GM21447 (cell line): ENCODE measurements around the gene PELI1.
"Not testable (repeated sequence)": the region's sequence is repeated elsewhere in the genome, so short reads cannot be mapped to it uniquely, and the experiment has no call there.

Experiments used
- ATAC-seq: cut with Tn5 transposase; IDR thresholded peaks from one replicate; pipeline ENCODE4 v1.9.1; 2021; ENCODE audit not compliant: unreplicated experiment

The PELI1 gene

DNA sequence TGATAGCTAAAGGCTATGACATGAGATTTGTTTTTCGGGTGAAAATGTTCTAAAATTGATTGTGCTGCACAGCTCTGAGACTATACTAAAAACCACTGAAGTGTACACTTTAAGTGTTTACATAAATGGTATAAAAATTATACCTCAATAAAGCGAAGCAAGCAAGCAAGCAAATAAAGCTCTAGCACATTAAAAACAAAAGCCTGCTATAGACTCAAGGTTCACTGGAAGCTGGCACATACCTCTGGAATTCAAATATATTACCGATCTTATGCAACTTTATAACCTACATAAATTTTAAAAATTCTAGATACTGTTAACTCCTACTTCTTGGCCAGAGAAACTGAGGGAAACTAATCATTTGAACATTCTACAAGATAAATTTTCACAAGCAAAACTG is 20.1 kb downstream of the PELI1 start:
- ATAC-seq: no peak

DNA sequence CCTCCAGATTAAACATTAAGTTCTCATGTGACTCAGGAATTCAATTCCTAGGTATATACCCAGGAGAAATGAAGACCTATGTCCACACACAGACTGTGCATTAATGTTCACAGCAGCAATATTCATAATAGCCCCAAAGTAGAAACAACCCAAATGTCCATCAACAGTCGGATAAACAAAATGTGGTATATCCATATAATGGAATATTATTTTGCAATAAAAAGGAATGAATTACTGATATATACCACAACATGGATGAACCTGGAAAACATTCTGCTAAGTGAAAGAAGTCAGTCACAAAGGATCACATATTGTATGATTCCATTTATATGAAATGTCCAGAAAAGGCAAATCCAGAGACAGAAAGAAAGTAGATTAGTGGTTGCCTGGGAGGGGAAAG is 20.5 kb downstream of the PELI1 start:
- no peak for ATAC-seq

DNA sequence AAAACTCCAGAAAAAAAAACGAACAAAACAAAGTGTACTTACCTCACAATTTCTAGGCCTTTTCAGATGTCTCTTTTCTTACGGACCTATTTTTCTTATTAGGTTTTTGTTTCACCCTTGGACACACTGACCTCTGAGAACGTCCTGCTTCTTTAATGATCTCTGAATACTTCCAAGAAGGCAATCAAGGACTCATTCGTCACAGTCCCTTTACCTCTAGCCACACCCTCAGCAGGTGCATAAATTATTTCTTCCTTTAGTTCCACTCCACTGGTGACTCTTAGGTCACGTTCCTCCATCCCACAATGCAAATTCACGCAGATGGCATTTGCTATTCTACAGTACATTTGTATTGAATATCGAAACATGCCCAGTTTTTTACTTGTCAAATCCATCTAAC is 21.9 kb downstream of the PELI1 start:
- ATAC-seq: no peak

DNA sequence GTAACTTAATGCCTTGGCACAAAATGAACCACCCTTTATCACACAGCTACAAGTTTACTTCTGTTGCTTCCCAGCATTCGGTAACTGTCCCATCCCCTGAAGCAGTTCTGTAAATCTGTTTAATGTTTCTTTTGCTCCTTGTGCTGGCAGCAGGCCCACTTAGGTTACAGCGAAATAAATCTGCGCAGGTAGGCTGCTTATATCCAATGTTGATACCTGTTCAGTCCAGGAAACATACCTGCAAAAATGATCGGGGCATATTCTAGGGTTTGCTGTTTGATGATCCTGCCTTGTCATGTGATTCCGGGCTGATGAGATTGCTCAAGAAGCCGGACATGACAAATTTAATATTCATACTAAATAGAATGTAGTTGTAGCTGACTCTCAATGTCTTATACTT is 23.3 kb downstream of the PELI1 start:
- no peak for ATAC-seq

DNA sequence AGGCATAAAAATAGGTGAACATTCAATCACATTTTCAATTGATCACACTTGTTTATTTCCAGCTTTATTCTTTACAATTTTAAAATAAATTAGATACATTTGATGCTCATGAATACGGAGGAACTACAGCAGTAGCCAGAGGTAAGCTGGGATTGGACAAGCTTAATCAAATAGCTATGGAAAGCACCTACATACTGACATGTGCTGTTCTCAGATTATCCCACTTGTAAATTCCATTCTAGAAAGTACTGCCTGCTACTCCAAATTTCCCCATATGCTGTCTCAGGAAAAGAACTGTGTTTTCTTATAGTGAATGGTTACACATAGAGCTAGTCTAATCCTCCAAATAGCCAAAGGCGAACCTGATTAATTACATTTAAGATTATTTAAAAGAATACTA is 24.2 kb downstream of the PELI1 start:
- ATAC-seq: no peak

DNA sequence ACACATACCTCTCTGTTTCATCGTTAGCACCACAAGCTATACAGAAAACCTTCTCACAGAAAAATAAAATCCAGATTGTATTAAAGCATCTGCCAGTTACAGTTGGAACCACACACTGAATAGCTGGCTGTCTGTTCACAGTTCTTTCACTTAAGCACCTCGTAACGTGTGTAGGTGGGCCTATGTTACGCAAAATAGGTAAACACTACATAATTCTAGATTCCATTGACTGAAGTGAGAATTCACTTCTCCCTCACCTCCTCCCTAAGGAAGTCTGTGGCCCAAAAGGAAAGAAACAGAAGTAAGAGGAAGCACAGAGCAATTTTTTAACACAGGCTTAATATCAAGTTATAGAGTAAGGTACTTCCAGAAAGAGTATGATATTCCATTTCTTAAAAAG is 24.9 kb downstream of the PELI1 start:
- ATAC-seq: no peak

DNA sequence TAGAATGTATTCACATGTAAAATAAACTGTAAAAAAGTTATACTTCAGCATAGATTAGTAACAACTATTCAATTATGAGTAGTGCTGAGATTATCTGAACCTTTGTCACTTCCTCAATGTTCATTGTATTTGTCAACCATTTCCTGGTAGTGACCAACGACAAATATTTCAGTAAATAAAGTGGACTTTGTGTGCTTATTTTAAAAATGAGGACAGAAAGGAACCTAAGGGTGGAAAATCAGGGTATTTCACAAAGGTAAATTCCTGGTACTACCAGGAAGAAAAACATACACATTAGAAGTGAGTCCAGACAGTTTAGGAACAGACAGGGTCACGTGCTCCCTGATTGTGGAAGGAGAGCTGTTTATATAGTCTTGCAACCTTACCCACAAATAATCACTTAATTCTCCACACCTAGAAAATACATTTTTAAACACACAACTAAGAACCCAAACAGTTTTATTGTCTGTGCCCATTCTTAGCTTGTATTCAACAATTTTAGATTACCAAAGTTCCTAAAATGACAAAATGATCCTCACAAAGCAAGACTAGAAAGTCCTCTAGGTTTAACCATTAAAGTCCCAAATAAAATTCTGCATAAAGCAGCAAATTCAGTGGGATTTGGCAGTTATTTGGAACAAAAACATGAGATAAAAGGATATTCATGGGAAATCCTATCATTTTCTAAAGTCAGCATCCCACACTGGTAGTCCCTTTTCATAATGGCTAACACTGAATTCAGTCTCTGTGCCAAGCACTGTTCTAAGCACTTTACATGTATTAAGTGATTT is 28.2 kb downstream of the PELI1 start:
- ATAC-seq: no peak

DNA sequence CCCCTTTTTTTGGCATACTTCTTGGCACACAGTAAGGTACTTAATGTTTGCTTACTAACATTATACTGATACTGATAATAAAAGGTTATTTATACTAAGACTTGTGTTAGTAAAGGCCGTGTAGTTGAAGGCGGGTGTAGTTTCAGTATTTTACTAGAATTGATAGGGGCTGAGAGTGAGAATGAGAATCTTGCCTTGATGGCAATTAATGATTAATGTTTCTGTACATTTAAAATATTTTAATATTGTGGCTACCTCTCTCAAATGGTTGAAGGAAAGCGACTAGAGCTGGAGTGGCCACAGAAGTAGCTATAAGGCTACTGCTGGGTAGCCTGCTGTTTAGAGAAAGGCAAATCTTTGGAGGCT is 29.3 kb downstream of the PELI1 start:
- ATAC-seq: peak; percentile 51

DNA sequence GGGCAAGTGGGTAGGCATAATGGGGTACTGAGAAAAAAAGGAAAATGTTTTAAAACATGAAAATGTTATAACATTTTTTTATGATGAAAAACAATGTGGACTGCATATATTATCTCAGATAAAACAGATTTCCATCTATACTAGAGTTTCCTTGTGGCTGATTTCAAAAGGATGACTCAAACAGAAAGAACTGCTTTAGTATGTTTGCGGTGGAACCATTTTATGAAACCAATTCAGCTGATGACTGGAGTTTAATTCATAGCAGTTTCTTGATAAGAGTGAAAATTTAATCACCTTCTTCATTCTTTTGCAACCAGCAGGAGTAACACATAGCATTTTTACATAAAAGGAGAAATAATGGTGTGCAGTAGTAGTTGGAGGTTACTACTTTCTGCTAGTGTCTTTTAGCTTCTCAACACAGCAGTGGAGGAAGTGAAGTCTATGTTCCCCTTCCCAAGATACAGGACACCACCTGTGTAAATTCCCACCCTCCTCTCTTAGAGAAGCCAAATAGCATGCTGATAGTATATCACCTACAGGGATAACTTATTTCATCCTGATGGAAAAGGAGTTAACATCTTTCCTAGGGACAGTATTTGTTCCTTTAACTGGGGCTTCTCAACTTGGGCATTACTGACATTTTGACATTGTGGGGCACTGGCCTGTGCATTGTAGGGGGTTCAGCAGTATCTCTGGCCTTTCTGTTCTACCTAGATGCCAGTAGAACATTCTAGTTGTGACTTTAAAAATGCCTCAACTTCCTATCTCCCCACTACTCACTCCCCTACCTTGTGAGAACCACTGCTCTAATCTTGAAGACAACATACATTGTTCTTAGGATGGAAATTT is 29.9 kb downstream of the PELI1 start:
- ATAC-seq: peak; percentile 44

DNA sequence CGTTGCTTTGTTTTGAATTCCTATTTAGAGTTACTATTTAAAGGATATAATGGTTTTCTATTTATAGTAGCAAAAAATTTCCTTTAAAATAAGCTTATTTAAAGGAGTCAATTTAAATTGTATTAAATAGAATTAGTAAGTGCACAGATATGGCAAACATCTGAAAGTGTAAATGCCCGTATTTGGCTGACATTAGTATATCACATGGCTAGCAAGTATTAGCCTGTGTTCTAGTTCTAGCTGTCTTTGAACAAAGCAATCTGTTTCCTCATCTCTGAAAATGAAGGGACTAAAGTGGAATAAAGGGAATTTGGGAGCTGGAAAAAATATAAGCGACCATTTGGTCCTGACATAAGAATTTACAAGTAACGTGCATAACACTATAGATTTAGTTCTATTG is 32.2 kb downstream of the PELI1 start:
- no peak for ATAC-seq

DNA sequence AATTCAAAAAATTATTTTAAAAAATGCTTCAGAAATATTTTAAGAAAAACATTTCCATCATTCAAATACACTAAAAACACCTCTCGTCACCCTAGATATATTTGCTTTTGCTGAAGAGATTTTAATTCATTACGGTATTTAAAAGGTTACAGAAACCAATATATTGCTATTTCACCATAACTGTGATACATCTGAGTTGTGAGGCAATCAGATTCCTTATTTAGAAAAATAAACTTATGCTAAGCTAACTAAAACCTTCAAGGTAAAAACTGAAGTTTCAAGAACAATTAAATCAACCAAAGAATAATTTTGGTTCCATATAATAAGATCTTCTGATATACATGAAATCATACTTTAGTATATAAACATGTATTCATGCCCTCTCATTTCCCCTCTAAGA is 32.8 kb downstream of the PELI1 start:
- no peak for ATAC-seq

DNA sequence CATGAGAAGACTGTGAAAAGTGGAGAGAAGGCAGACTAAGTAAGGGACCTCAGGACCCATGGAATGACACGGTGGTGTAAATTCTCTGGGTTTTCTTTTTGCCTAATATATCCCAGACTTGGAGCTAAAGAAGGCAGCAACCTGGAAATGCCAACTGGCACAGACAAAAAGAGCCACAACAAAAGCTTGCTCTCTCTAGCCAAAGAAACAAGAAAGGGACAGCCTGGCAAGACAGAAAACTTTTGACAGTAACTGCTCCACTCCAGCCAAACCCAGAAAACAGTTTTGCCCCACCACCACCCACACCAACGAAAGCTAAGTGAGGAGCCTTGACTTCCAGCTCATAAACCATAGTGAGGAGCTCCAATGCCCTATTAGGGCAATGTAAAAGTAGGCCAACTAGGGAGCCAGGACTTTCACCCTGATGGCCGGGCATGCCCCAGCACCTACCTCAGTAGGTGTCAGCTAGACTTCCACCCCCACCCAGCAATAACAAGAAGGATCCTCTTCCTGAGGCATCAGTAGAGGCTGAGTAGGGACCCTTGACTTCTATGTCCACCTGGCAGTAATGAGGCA is 35.5 kb downstream of the PELI1 start:
- no peak for ATAC-seq

DNA sequence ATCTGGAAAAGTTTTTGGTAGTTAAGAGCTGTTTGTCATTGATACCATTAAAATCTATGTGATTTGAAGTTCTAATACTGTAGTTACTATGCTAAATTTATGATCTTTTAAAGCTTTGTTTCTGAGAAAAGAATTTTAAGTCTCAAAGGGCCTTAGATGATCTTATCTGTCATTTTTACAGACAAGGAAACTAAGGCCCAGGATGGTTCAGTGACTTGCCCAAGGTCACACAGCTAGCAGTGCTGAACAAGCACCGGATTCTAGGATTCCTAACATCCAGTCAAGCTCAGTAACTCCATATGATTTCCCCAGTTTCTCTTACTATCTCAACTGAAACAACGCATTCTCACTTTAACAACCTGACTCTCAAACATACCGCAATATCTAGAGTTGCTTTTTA is 37.7 kb downstream of the PELI1 start:
- ATAC-seq: no peak

DNA sequence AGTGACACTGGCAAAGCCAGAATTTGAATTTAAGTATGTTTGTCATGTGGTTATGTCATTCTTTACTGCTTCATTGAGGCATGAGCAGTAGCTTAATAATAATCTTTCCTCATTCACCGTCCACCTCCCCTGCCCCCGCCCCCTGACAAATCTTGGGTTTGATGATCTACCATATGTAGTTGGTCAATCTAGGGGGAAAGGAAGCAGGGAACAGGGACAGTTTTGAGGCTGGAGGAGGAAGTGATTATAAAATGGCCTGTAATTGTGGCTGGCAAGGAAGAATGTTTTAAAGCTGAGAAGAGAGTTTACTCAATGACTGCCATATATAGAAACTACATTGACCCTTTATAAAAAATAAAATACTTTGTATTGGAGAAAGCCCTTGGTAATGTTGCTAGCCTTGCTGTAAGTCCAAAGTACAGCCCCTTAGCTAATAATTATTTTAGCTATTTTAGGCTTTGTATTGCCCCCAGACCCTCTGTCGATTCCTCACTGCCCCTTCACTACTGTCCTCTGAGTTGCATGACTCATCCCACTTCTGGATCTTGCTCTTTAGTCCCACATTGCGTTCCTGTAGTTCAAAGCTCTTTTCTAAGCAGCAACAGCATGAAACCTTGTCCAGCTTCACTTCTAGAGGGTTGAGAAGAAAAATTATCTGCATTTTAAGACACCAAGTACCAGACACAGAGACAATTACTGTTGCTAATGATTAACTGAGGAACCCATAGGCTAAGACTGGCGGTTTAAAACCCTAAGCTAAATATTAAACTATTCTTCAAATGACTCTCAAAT is 38.4 kb downstream of the PELI1 start:
- ATAC-seq: peak; percentile 48

DNA sequence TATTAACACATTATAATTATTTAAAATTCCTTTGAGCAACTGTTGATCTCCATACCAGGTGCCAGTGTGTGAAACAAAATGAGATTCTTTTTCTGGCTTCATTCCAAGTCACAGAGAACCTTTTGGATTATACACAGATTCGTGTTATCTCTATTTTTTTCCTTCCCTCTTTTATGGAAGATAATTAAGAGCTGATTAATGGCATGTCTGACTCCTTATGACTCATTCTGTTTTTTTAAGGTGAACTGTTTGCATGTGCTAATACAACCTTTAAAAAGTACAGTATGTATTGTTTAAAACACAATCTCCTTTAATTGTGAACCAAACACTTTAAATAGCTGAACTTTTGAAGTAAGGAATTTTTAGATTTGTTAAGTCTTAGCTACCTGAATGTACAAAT is 39.3 kb downstream of the PELI1 start:
- no peak for ATAC-seq

DNA sequence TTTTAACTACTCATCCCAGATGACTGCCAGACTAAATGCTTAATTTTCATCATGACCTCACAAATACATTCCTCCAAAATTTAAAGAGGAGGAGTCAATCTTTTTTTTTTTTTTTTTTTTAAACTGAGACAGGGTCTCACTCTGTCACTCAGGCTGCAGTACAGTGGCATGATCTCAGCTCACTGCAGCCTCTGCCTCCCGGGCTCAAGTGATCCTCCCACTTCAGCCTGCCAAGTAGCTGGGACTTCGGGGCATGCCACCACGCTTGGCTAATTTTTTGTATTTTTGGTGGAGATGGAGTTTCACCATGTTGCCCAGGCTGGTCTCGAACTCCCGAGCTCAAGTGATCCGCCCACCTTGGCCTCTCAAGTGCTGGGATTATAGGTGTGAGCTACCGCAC is 41.5 kb downstream of the PELI1 start:
- not testable (repeated sequence) for ATAC-seq

DNA sequence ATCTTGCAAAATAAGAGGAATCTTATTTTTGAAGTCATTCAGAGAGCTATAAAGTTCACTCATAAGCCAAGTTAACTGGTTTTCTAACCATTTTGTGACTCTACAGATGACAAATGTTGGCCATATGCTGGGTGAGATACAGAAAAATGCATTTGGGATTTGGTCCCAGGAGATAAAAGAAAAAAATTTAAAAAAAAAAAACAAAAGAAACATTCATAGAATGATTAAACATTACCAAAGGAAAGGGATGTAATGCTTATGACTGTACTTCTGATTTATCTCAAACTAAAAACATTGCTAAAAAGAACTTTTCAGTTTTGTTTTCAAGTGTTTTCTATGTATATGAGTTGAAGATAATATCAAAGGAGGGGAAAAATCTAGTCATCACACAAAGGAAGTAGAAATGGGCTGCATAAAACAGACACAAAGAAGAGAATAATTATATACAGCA is 43.1 kb downstream of the PELI1 start:
- peak; percentile 49 for ATAC-seq

DNA sequence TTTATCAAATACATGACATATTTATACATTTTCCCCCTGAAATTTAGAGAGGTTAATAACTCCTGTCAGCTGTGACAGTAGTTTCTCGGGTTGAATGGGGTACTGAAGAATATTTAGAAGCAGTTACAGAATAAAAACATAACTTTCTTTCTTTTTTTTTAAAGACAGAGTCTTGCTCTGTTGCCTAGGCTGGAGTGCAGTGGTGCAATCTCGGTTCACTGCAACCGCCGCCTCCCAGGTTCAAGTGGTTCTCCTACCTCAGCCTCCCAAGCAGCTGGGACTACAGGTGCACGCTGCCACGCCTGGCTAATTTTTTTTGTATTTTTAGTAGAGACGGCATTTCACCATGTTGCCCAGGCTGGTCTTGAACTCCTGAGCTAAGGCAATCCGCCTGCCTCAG is 43.6 kb downstream of the PELI1 start:
- ATAC-seq: peak; percentile 38

DNA sequence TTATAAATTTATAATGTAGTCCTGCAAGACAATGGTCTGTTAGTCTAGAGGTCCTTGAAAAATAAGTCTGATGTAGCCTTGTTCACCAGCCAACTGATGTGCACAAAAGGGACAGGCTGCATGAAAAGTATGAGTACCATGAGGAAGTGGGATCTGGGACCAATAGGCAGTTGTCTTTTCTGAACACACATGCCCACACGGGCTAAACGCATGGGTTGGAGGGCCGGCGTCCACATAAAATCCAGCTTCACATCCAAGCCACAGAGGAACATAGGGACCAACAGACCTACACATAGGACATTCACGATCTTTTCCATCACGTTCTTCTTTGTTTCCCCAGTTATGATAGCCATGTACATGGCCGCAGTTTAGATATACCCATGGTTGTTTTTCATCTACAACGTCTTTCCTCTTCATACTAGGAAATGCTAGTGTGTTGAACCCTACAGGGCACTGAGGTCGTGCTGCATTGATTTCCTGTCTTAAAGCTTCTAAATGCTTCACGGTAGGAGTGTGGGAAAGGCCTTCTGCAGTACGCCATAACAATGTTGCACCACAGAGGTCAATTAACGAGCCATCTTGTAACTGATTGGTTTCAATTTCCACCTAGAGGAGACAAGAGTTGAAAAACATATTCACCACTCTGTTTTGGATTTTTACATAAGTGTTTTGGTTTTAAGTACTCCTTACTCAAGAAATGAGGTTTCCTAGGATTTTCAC is 49.4 kb downstream of the PELI1 start:
- no peak for ATAC-seq

DNA sequence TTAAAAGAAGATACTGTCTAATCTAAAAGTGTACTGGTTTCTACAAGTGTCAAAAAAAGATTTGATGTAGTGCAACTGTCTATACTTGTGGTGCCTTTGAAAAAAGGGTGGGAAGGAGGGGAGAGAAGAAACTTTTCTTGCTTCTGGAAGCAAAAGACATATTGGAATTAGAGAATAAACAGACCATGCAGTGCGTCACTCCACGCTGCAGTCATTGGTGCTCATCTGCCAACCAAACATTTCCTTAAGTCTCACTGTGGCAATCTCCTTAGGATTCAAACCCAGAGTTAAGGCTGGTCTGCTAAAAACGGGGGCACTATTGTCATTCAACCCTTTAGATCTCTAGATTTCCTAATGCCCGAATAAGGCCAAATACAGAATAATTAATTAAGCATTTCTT is 50.9 kb downstream of the PELI1 start:
- no peak for ATAC-seq

DNA sequence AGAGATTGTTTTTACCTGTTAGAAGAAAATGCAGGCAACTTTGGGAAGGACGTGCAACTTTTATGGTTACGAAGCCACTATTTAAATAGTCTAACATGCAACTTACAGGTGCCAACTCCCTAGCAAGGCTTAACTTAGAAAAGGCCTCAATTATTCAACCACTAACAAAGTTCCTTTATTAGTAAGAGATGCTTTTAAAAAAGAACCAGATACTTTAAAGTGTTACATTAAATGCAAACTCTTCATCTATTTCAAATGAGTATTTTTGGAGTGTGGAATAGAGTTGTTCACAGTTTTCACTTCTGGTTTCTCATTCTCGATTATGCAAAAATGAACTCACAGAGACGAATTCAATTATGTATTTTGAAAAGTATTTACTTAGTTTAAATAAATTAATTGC is 51.7 kb downstream of the PELI1 start:
- ATAC-seq: peak; percentile 67
